PC-3 (cell line): Measurements from ENCODE around the gene VWA5A. TPM values are rescaled to one million over a fixed set of nuclear protein-coding genes. Genes with fewer than 3 reads are reported as not detected.
A peak's percentile ranks its signal among the peaks of the same experiment; 100 is the strongest.

Experiments
- ATAC-seq: fragments of 200-7000 bp; cut with Tn5 transposase; 2 replicates; pipeline ENCODE4 v1.9.1; 2020; ENCODE audit warnings: mild to moderate bottlenecking, moderate library complexity
- BruUV-seq: library from RNA; stranded (reverse); fragments of 400-500 nt; replicated peaks from 2 replicates; lab custom pipeline; 2021; lab: Mats Ljungman, UMichigan
- CTCF ChIA-PET: fragments of 300-600 bp; sonication (Branson Sonifier 250); formaldehyde crosslinking; loops from one replicate; lab custom pipeline; 2022; ENCODE audit warnings: antibody characterized with exemption; lab: Charles Lee
- POLR2A ChIA-PET: fragments of 300-600 bp; sonication (Branson Sonifier 250); formaldehyde crosslinking; loops from one replicate; lab custom pipeline; 2022; ENCODE audit warnings: antibody characterized with exemption; ENCODE audit not compliant: unreplicated experiment; lab: Charles Lee
- DNase-seq: peaks from one replicate; pipeline ENCODE4 v3.0.0-alpha.2; 2015
- H2AFZ ChIP-seq: fragments of 300-600 bp; sonication (generic); 2 replicates; pipeline ENCODE4 v1.6.0; 2016; ENCODE audit warnings: antibody characterized with exemption, low read length
- H3F3A ChIP-seq: fragments of 300-600 bp; sonication (generic); one replicate; pipeline ENCODE4 v1.6.0; 2017; ENCODE audit warnings: antibody characterized with exemption, low read length, control low read depth, mild to moderate bottlenecking; ENCODE audit not compliant: unreplicated experiment
- H3K27ac ChIP-seq: fragments of 300-600 bp; sonication (generic); 2 replicates; pipeline ENCODE4 v1.5.1; 2016; ENCODE audit warnings: mild to moderate bottlenecking, low read length
- H3K27me3 ChIP-seq: fragments of 300-600 bp; sonication (generic); 2 replicates; pipeline ENCODE4 v1.6.1; 2016; ENCODE audit warnings: low read length, mixed read lengths
- H3K36me3 ChIP-seq: fragments of 300-600 bp; sonication (generic); 2 replicates; pipeline ENCODE4 v1.6.1; 2016; ENCODE audit warnings: low read depth, mixed run types, low read length, mixed read lengths
- H3K4me1 ChIP-seq: fragments of 300-600 bp; sonication (generic); 2 replicates; pipeline ENCODE4 v1.5.1; 2016; ENCODE audit warnings: low read length; ENCODE audit not compliant: insufficient read depth
- H3K4me2 ChIP-seq: fragments of 300-600 bp; sonication (generic); 2 replicates; pipeline ENCODE4 v1.6.0; 2016; ENCODE audit warnings: low read length
- H3K4me3 ChIP-seq: fragments of 300-600 bp; sonication (generic); 2 replicates; pipeline ENCODE4 v1.5.1; 2016; ENCODE audit warnings: mild to moderate bottlenecking, low read length, mixed read lengths
- H3K79me2 ChIP-seq: fragments of 300-600 bp; sonication (generic); 2 replicates; pipeline ENCODE4 v1.6.1; 2017; ENCODE audit warnings: low read length, mixed read lengths
- H3K9ac ChIP-seq: fragments of 300-600 bp; sonication (generic); 2 replicates; pipeline ENCODE4 v1.6.0; 2016; ENCODE audit warnings: mild to moderate bottlenecking, low read length
- H3K9me2 ChIP-seq: fragments of 300-600 bp; sonication (generic); replicated peaks from 2 replicates; pipeline ENCODE4 v1.6.1; 2016; ENCODE audit warnings: mixed run types, low read length, mixed read lengths
- H3K9me3 ChIP-seq: fragments of 300-600 bp; sonication (generic); 2 replicates; pipeline ENCODE4 v1.6.1; 2016; ENCODE audit warnings: low read length, mixed read lengths
- H4K20me1 ChIP-seq: fragments of 300-600 bp; sonication (generic); 2 replicates; pipeline ENCODE4 v1.6.1; 2016; ENCODE audit warnings: low read length, mixed read lengths
- EZH2 ChIP-seq: fragments of 300-600 bp; sonication (generic); IDR thresholded peaks from one replicate; pipeline ENCODE4 v1.6.1; 2017; ENCODE audit warnings: antibody characterized with exemption, mild to moderate bottlenecking, low read length; ENCODE audit not compliant: unreplicated experiment
- EZH2phosphoT487 ChIP-seq: fragments of 300-600 bp; sonication (generic); IDR thresholded peaks from 2 replicates; pipeline ENCODE4 v1.6.1; 2018; ENCODE audit warnings: mild to moderate bottlenecking, antibody characterized with exemption, low read length, borderline replicate concordance
- intact Hi-C: fragments of 100-400 bp; cut with micrococcal nuclease; formaldehyde crosslinking; loops from 2 replicates; pipeline ENCODE4 v1.9.0; 2023
- total RNA-seq: library from RNA; depleted of rRNA; stranded (reverse); fragments of >200 nt; gene quantifications from 2 replicates; pipeline ENCODE4 v1.2.3, GENCODE V29; 2014
- TF ChIP-seq, protein P1 (sequence below): fragments of 300-600 bp; sonication (generic); conservative IDR thresholded peaks from 2 replicates; pipeline ENCODE4 v1.5.1; 2017; ENCODE audit warnings: antibody characterized with exemption, low read depth, mild to moderate bottlenecking, low read length

Gene VWA5A
- total RNA-seq, 1 experiment from 2014 or later: not detected

- H3K4me3 ChIP-seq: no peak overlapping the region
- H3K9me2 ChIP-seq: no peaks in the 10 kb centered on the region
- no peak overlapping the region for H3K27ac ChIP-seq
- no peaks in the 10 kb centered on the region for H3K36me3 ChIP-seq
- CTCF ChIA-PET: interaction anchor here (0.6 to 1.1 kb wide), 2 partner anchors 13 to 21 kb away, joined by 3 to 4 read pairs; no protein-coding TSS in a partner anchor
- H3K4me1 ChIP-seq: no peaks in the 10 kb centered on the region
- DNase-seq: peak; percentile 78
- no peak overlapping the region for H2AFZ ChIP-seq
- TF ChIP-seq EZH2phosphoT487: no peak
- TF ChIP-seq, protein P1, sequence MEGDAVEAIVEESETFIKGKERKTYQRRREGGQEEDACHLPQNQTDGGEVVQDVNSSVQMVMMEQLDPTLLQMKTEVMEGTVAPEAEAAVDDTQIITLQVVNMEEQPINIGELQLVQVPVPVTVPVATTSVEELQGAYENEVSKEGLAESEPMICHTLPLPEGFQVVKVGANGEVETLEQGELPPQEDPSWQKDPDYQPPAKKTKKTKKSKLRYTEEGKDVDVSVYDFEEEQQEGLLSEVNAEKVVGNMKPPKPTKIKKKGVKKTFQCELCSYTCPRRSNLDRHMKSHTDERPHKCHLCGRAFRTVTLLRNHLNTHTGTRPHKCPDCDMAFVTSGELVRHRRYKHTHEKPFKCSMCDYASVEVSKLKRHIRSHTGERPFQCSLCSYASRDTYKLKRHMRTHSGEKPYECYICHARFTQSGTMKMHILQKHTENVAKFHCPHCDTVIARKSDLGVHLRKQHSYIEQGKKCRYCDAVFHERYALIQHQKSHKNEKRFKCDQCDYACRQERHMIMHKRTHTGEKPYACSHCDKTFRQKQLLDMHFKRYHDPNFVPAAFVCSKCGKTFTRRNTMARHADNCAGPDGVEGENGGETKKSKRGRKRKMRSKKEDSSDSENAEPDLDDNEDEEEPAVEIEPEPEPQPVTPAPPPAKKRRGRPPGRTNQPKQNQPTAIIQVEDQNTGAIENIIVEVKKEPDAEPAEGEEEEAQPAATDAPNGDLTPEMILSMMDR: no peak
- no peak for TF ChIP-seq EZH2
- intact Hi-C loops: no loop called here
- no peaks in the 10 kb centered on the region for H3K9me3 ChIP-seq
- no peaks in the 10 kb centered on the region for H3K79me2 ChIP-seq
- no peak overlapping the region for H3K4me2 ChIP-seq
- no peaks in the 10 kb centered on the region; the same call in 1 of the 2 replicates for H3K27me3 ChIP-seq
- no peaks in the 10 kb centered on the region for H3F3A ChIP-seq
- peak; percentile 78 for ATAC-seq
- BruUV-seq: no TSS peak
- H4K20me1 ChIP-seq: no peaks in the 10 kb centered on the region
- POLR2A ChIA-PET: interaction anchor here (0.5 kb wide), 1 partner anchor 237 kb away, joined by 3 read pairs; no protein-coding TSS in a partner anchor
- H3K9ac ChIP-seq: no peak overlapping the region
Observed at GRCh38 chr11:124174001-124174583, 58.8 kb downstream of the VWA5A start.

DNA sequence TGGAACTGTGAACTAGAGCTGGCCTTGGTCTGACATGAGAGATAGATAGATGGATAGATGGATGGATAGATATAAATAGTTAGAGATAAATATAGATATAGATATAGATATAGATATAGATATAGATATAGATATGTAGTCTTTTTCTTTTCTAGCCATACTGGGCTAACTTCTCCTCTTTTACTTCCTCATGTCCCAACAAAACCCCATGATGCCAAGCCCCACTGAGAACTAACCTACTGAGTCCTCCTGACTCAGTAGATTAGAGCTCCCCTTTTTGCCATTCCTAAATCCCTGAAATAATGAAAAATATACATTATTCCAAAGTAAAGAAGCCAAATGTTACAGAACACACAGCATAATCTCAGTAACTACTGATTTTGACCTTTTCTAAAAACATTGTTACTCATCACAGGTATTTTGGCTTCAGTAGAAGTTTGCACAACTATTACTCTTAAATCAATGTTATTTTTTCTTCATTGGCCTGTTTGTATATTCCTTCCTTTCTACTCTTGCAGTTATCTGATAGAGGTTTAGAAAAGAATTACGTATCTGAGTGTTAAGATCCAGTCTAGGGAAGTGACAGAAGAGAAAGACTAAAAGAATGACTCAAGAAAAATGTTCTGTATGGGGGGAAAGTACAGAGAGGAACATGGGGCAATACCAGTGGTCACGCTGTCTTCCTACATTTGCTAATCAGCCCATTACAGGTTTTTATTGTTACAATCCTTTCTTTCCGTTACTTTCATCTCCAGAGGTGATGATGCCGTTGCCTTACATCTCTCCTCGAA, 61.9 kb downstream of the VWA5A start:
- ATAC-seq (no peak), DNase-seq (no peak)
- Histone ChIP-seq H4K20me1 (no peaks in the 10 kb centered on the region), H3K79me2 (no peaks in the 10 kb centered on the region), H3K27ac (no peak overlapping the region), H3K9me2 (no peaks in the 10 kb centered on the region), H3K4me3 (no peak overlapping the region), H3F3A (no peaks in the 10 kb centered on the region), H3K36me3 (no peaks in the 10 kb centered on the region), H2AFZ (no peak overlapping the region), H3K4me1 (no peaks in the 10 kb centered on the region), H3K27me3 (no peaks in the 10 kb centered on the region; the same call in 1 of the 2 replicates), H3K4me2 (no peak overlapping the region), H3K9me3 (no peaks in the 10 kb centered on the region), H3K9ac (no peak overlapping the region)
- TF ChIP-seq EZH2: no peak
- TF ChIP-seq EZH2phosphoT487: no peak
- TF ChIP-seq, protein P1: no peak
- POLR2A ChIA-PET: no interaction called here
- BruUV-seq: no TSS peak
- intact Hi-C loops: no loop called here
- CTCF ChIA-PET: no interaction called here

DNA sequence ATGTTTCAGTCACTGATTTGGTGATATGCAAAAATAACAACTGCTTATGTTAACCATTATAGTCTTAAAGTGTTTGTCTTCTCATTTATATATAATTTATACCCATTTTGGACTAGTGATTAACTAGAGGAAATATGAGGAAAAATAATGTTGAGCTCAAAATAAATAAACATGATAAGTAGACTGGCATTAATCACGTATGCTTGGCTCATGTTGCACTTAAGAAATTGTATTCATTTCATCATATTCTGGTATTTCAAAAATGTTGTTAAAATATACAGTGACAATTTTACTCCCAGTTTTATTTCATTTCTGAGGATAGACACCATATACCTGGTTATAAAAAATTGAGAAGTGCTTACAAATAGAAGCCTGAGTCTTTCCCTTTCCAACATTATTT, 64.1 kb downstream of the VWA5A start:
- DNase-seq: no peak
- no peaks in the 10 kb centered on the region for H3K9me2 ChIP-seq
- no peaks in the 10 kb centered on the region for H3F3A ChIP-seq
- no peak overlapping the region for H3K9ac ChIP-seq
- H2AFZ ChIP-seq: no peak overlapping the region
- no peaks in the 10 kb centered on the region for H4K20me1 ChIP-seq
- ATAC-seq: no peak
- no peak overlapping the region for H3K27ac ChIP-seq
- no peaks in the 10 kb centered on the region for H3K4me1 ChIP-seq
- no peaks in the 10 kb centered on the region for H3K9me3 ChIP-seq
- no TSS peak for BruUV-seq
- no peaks in the 10 kb centered on the region for H3K79me2 ChIP-seq
- H3K4me3 ChIP-seq: no peak overlapping the region
- intact Hi-C loops: no loop called here
- no peaks in the 10 kb centered on the region for H3K36me3 ChIP-seq
- no peak overlapping the region for H3K4me2 ChIP-seq
- ChIA-PET POLR2A (no interaction called here), CTCF (no interaction called here)
- H3K27me3 ChIP-seq: peaks cover 5% of the 10 kb centered on the region; the same call in 1 of the 2 replicates
- TF ChIP-seq, protein P1: no peak
- TF ChIP-seq EZH2: no peak
- TF ChIP-seq EZH2phosphoT487: no peak
